ENCODE results near the gene GBX1. TPM values are rescaled to one million over a fixed set of nuclear protein-coding genes. Genes with fewer than 3 reads are reported as not detected.

The GBX1 gene
- total and polyA plus RNA-seq, 2 of the 4 experiments (the other 2 are of a cell fraction) = not detected

- Histone ChIP-seq H2AK9ac (replicated peaks; ENCODE audit: low read depth, low read length, poor library complexity) (no peak overlapping the region), H3K27me3 (ENCODE audit: control insufficient read depth, insufficient read depth, low read length) (peaks cover 56% of the 10 kb centered on the region), H3K9me1 (ENCODE audit: insufficient read depth, low read length) (no peaks in the 10 kb centered on the region), H4K8ac (ENCODE audit: low read depth in 2 of 2, low read length in 2 of 2) (no peak overlapping the region), H3K9ac (ENCODE audit: low read depth, low read length) (no peak overlapping the region), H3K79me1 (ENCODE audit: low read depth in 1 of 2, low read length in 2 of 2) (no peaks in the 10 kb centered on the region), H2AK5ac (ENCODE audit: low read depth, low read length) (no peak overlapping the region), H4K5ac (ENCODE audit: low read depth, low read length) (no peak overlapping the region), H3K36me3 (ENCODE audit: control insufficient read depth, insufficient read depth, low read length) (peaks cover 2% of the 10 kb centered on the region; the same call in 1 of the 2 replicates), H3K27ac (ENCODE audit: insufficient read depth, low read length) (no peak overlapping the region), H3K56ac (ENCODE audit: extremely low read depth, insufficient read depth, low read length) (no peak overlapping the region), H2AFZ (replicated peaks; ENCODE audit: low read length, poor library complexity) (no peak overlapping the region), H2BK5ac (ENCODE audit: low read depth, low read length, poor library complexity, severe bottlenecking) (no peak overlapping the region), H4K20me1 (ENCODE audit: insufficient read depth, low read length) (no peaks in the 10 kb centered on the region; the same call in 1 of the 2 replicates), H2BK20ac (ENCODE audit: low read depth, low read length) (no peak overlapping the region), H3K18ac (ENCODE audit: low read depth, low read length) (no peak overlapping the region), H2BK15ac (ENCODE audit: low read depth, low read length) (no peak overlapping the region), H3K4me3 (ENCODE audit: insufficient read depth, low read depth, low read length) (no peak overlapping the region), H2BK120ac (ENCODE audit: low read depth, low read length) (no peak overlapping the region), H3K14ac (replicated peaks; ENCODE audit: low read depth, low read length) (no peak overlapping the region), H3K23ac (ENCODE audit: low read depth, low read length) (no peak overlapping the region), H3K4me2 (ENCODE audit: low read depth, low read length) (no peak overlapping the region), H3K4me1 (ENCODE audit: control insufficient read depth, insufficient read depth, low read length) (no peaks in the 10 kb centered on the region), H4K91ac (ENCODE audit: insufficient read depth, low read depth, low read length) (no peak overlapping the region), H3K4ac (ENCODE audit: low read depth, low read length) (no peak overlapping the region), H3K9me3 (ENCODE audit: control insufficient read depth, insufficient read depth, low read length) (no peaks in the 10 kb centered on the region)
- ChIA-PET CTCF (no interaction called here), POLR2A (ENCODE audit: unreplicated experiment) (no interaction called here)
- WGBS, 2 experiments (ENCODE audit: extremely low coverage in 2 of 2, insufficient read length in 1 of 2) = no CpG with 5 or more reads among the region's 3 CpGs
- intact Hi-C loops (cut with micrococcal nuclease) (no loop called here), in situ Hi-C loops (cut with MboI; ENCODE audit: low sequenced_read_pairs) (no loop called here), dilution Hi-C loops (cut with HindIII; ENCODE audit: low sequenced_read_pairs, unreplicated experiment) (no loop called here)
- no peak for TF ChIP-seq RFX5 (IDR thresholded peaks at IDR 0.05; ENCODE audit: low read depth, low read length)
- no peak for TF ChIP-seq MAFK (IDR thresholded peaks at IDR 0.05; ENCODE audit: low read depth, low read length)
- TF ChIP-seq USF2 (IDR thresholded peaks at IDR 0.05; ENCODE audit: low read depth, low read length) = no peak
- no peak for TF ChIP-seq CHD1 (IDR thresholded peaks at IDR 0.05; ENCODE audit: low read depth, low read length)
- no peak for TF ChIP-seq BHLHE40 (IDR thresholded peaks at IDR 0.05; ENCODE audit: low read depth, low read length)
- TF ChIP-seq RAD21 (IDR thresholded peaks at IDR 0.05; ENCODE audit: low read length) = no peak
- TF ChIP-seq RCOR1 (IDR thresholded peaks at IDR 0.05; ENCODE audit: insufficient replicate concordance, low read length) = no peak
- TF ChIP-seq POLR2A (IDR thresholded peaks at IDR 0.05; ENCODE audit: low read depth, low read length) = no peak
- no peak for TF ChIP-seq MXI1 (IDR thresholded peaks at IDR 0.05; ENCODE audit: borderline replicate concordance, low read depth, low read length)
- no peak for TF ChIP-seq CEBPB (IDR thresholded peaks at IDR 0.05; ENCODE audit: low read depth, low read length)
- no peak for TF ChIP-seq FOS (IDR thresholded peaks at IDR 0.05; ENCODE audit: low read depth, low read length)
- no peak for TF ChIP-seq CTCF (conservative IDR thresholded peaks at IDR 0.05; ENCODE audit: low read depth, low read length)
- BruUV-seq (replicated peaks) = no TSS peak
- ATAC-seq (ENCODE audit: low read depth) = no peak
- no peak for DNase-seq
Observed at GRCh38 chr7:151150388-151150787, 17.1 kb downstream of the GBX1 start.
